Measurements from ENCODE around the gene HOMER3. TPM values are rescaled to one million over a fixed set of nuclear protein-coding genes. Genes with fewer than 3 reads are reported as not detected.

HOMER3 gene
- total RNA-seq, 1 donor from 2014 or later: 93.0 TPM

- DNase-seq (ENCODE audit: low spot score in 2 of 2): no peak
- Histone ChIP-seq H3K4me1 (peaks cover 0 to under 1% of the 10 kb centered on the region in 2 donors), H3K9me3 (no peaks in the 10 kb centered on the region), H3K36me3 (peaks cover 54 to 68% of the 10 kb centered on the region in 2 donors), H3K27ac (no peak overlapping the region), H3K27me3 (no peaks in the 10 kb centered on the region), H3K4me3 (no peak overlapping the region)
- intact Hi-C loops (cut with DNase I): no loop called here
- TF ChIP-seq, protein P1, sequence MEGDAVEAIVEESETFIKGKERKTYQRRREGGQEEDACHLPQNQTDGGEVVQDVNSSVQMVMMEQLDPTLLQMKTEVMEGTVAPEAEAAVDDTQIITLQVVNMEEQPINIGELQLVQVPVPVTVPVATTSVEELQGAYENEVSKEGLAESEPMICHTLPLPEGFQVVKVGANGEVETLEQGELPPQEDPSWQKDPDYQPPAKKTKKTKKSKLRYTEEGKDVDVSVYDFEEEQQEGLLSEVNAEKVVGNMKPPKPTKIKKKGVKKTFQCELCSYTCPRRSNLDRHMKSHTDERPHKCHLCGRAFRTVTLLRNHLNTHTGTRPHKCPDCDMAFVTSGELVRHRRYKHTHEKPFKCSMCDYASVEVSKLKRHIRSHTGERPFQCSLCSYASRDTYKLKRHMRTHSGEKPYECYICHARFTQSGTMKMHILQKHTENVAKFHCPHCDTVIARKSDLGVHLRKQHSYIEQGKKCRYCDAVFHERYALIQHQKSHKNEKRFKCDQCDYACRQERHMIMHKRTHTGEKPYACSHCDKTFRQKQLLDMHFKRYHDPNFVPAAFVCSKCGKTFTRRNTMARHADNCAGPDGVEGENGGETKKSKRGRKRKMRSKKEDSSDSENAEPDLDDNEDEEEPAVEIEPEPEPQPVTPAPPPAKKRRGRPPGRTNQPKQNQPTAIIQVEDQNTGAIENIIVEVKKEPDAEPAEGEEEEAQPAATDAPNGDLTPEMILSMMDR (IDR thresholded peaks at IDR 0.05): no peak
Measured at GRCh38 chr19:18901491-18901890, 39.5 kb downstream of the HOMER3 start.

GRCh38 chr19:18900700-18901481, 40.1 kb downstream of the HOMER3 start:
- TF ChIP-seq, protein P1 (IDR thresholded peaks at IDR 0.05): no peak
- H3K4me1 ChIP-seq: peaks cover 3 to 4% of the 10 kb centered on the region in 2 donors
- no peak for DNase-seq (ENCODE audit: low spot score in 2 of 2)
- intact Hi-C loops (cut with DNase I): no loop called here
- H3K27me3 ChIP-seq: no peaks in the 10 kb centered on the region
- no peaks in the 10 kb centered on the region for H3K9me3 ChIP-seq
- peaks cover 49 to 62% of the 10 kb centered on the region in 2 donors for H3K36me3 ChIP-seq
- H3K4me3 ChIP-seq: no peak overlapping the region
- no peak overlapping the region for H3K27ac ChIP-seq

DNA sequence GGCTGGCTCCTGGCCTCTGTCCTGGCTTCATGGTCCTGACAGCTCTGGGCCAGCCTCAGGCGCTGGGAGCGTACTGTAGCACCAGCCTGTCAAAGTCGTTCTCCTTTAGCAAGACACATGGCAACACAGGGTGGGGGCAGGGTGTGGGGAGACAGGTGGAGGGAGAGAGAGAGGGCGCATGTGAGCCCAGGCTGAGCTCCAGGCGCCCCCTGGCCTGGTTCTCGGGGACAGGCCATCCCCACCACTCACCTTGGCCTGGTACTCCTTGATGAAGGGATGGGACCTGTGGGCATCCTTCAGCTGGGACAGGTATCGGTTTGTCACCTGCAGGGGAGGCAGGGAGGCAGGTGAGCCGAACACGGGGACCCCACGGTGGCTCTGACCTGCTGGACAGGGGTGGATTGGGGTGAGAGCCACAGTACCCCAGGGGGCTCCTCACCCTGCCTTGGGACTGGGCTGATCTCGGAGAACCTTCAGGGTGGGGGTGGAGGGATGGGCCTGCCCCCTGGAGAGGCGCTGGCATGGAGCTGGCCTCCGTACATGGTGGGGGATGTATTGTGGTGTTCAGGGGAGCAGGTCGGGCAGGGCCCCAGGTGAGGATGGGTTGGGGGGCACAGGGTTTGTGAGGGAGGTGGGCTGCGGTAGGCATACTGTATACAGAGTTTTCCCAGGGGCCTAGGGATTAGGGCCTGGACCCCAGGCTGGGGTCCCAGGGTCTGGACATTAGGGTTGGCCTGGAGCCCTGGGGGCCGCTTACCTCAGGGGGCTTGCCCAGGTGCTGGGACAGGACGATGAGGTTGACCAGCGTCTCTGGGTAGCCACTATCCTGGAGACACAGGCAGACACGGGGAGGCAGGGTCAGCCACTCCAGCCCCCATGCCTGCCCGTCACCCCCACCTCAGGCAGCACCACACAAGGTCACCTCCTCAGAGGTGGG, 41.1 kb downstream of the HOMER3 start:
- Histone ChIP-seq H3K27ac (no peak overlapping the region), H3K27me3 (no peaks in the 10 kb centered on the region), H3K4me1 (peaks cover 7 to 8% of the 10 kb centered on the region in 2 donors), H3K36me3 (peaks cover 41 to 52% of the 10 kb centered on the region in 2 donors), H3K4me3 (no peak overlapping the region), H3K9me3 (no peaks in the 10 kb centered on the region)
- no peak for DNase-seq (ENCODE audit: low spot score in 2 of 2)
- TF ChIP-seq, protein P1 (IDR thresholded peaks at IDR 0.05): no peak
- intact Hi-C loops (cut with DNase I): no loop called here

DNA sequence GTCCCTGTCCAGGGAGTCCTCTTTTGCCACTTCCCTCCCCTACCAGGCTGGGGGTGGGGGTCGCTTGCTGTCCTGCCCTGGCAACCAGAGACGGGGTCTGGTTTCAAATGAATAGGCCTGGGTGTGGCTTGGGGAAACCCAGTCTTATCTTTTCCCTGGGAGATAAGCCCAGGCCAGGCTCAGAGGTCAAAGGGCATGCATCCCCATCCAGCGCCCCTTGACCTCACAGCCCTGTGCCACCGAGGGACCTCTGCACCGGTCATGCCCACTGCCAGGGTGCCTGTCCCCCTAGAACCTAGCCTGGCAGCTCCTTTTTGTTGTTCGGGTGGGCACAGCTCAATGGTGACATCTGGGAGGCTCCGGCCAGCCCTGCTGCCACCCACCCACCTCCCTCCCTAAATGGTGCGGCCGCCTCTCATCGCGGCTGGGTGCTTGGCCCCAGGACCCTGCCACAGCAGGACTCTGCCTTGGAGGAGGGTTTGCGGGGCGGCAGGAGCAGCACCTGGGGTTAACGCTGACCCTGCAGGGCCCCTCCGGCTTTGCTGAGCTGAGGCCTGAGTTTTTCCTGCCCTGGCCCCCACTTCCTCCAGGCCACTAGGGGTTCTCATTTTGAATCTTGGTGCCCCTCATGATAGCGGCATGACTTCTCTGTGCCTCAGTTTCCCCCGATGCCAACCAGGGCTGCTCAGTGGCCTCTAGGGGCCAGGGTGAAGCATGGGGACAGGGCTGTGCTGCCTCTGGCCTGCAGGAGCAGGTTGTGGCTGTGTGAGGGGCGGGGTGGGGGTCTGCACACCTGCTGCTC, 42.2 kb downstream of the HOMER3 start:
- DNase-seq (ENCODE audit: low spot score in 2 of 2): no peak
- Histone ChIP-seq H3K9me3 (no peaks in the 10 kb centered on the region), H3K4me1 (peaks cover 7 to 8% of the 10 kb centered on the region in 2 donors), H3K27ac (no peak overlapping the region), H3K36me3 (peaks cover 33 to 42% of the 10 kb centered on the region in 2 donors), H3K27me3 (peaks cover 9% of the 10 kb centered on the region), H3K4me3 (no peak overlapping the region)
- TF ChIP-seq, protein P1 (IDR thresholded peaks at IDR 0.05): no peak
- intact Hi-C loops (cut with DNase I): no loop called here

DNA sequence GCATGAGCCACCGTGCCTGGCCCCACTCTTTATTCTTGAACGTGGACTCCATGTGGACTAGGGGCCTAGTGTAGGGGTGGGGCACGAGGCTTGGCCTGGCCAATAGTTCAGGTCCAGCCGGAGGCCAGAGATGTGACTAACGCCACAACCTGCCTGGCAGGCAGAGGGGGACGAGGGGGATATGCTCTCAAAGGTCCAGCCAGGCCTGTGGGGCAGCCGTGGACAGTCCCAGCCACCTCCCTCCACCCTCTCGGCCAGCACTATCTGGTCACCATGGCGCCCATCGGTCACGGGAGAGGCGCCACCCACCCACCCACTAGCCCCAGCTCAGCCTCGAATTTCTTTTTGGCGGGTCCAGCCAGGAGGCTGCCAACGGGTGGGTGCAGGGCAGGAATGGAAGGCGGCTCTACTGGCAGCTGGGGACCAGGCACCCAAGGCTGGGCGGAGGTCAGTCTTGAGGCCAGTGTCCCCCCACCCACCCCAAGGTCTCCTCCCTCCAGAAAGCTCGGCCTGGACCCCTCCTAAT, 42.9 kb downstream of the HOMER3 start:
- TF ChIP-seq, protein P1 (IDR thresholded peaks at IDR 0.05): no peak
- Histone ChIP-seq H3K27me3 (peaks cover 11% of the 10 kb centered on the region), H3K36me3 (peaks cover 29 to 36% of the 10 kb centered on the region in 2 donors), H3K9me3 (no peaks in the 10 kb centered on the region), H3K4me1 (peaks cover 7 to 8% of the 10 kb centered on the region in 2 donors), H3K27ac (no peak overlapping the region), H3K4me3 (no peak overlapping the region)
- intact Hi-C loops (cut with DNase I): no loop called here
- no peak for DNase-seq (ENCODE audit: low spot score in 2 of 2)
